HG02623 (cell line): ENCODE measurements around the gene ART5.
A peak's percentile ranks its signal among the peaks of the same experiment; 100 is the strongest.
"Not testable (repeated sequence)": the region's sequence is repeated elsewhere in the genome, so short reads cannot be mapped to it uniquely, and the experiment has no call there.

Experiments used
- ATAC-seq: cut with Tn5 transposase; IDR thresholded peaks from one replicate; pipeline ENCODE4 v1.9.1; 2021; ENCODE audit warnings: moderate library complexity; ENCODE audit not compliant: unreplicated experiment

ART5 gene

GRCh38 chr11:3623121-3623520 is 18.7 kb downstream of the ART5 start:
- ATAC-seq = no peak

- ATAC-seq = no peak
Observed at GRCh38 chr11:3622521-3622920, 19.3 kb downstream of the ART5 start.

GRCh38 chr11:3617990-3618389 is 23.8 kb downstream of the ART5 start:
- ATAC-seq = no peak

GRCh38 chr11:3616721-3617460 is 24.9 kb downstream of the ART5 start:
- no peak for ATAC-seq

GRCh38 chr11:3615998-3616397 is 25.8 kb downstream of the ART5 start:
- ATAC-seq = no peak

GRCh38 chr11:3614742-3615171 is 27.0 kb downstream of the ART5 start:
- peak; percentile 60 for ATAC-seq

- no peak for ATAC-seq
Observed at GRCh38 chr11:3613998-3614741, 27.6 kb downstream of the ART5 start.

GRCh38 chr11:3611976-3612678 is 29.7 kb downstream of the ART5 start:
- ATAC-seq = no peak

- no peak for ATAC-seq
Observed at GRCh38 chr11:3610846-3611245, 30.9 kb downstream of the ART5 start.

- no peak for ATAC-seq
Observed at GRCh38 chr11:3609416-3610265, 32.2 kb downstream of the ART5 start.

GRCh38 chr11:3605771-3606203 is 36.0 kb downstream of the ART5 start:
- no peak for ATAC-seq

- no peak for ATAC-seq
Observed at GRCh38 chr11:3605283-3605662, 36.5 kb downstream of the ART5 start.

GRCh38 chr11:3604167-3604566 is 37.6 kb downstream of the ART5 start:
- ATAC-seq = no peak

- ATAC-seq = not testable (repeated sequence)
Observed at GRCh38 chr11:3600201-3600600, 41.6 kb downstream of the ART5 start.

- ATAC-seq = not testable (repeated sequence)
Observed at GRCh38 chr11:3597743-3598142, 44.0 kb downstream of the ART5 start.

GRCh38 chr11:3591326-3591725 is 50.5 kb downstream of the ART5 start:
- not testable (repeated sequence) for ATAC-seq

- not testable (repeated sequence) for ATAC-seq
Observed at GRCh38 chr11:3590193-3590592, 51.6 kb downstream of the ART5 start.

GRCh38 chr11:3588776-3589175 is 53.0 kb downstream of the ART5 start:
- ATAC-seq = not testable (repeated sequence)
